ENCODE measurements around the gene PPP2R5C. TPM values are rescaled to one million over a fixed set of nuclear protein-coding genes. Genes with fewer than 3 reads are reported as not detected.

Gene PPP2R5C
- total and polyA plus RNA-seq, 2 donors from 2014 or later = 65.6 to 129 TPM

DNA sequence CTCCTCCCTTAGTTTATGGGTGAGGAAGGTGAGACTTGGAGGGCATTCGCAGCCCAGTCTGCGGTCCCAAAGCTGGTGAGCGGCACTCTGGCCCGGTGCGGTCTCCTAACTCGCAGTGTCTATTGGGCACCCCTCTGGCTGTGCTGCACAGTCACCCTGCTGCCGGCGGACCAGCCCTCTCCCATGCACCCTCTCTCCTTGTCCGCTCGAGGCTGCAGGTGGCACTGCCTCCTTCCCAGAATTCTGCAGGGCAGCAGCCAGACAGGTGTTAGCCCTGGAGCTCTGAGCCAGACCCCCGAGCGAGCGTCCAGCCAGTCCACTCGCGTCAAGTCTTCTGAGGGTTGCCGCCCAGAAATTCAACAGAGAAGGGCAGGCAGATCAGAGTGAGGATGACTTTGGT lies 146.1 kb downstream of the PPP2R5C start:
- H3K4me1 ChIP-seq (ENCODE audit: control insufficient read depth in 2 of 3, insufficient read depth in 2 of 3, low read depth in 1 of 3, low read length in 3 of 3) = no peaks in the 10 kb centered on the region
- H3K4me3 ChIP-seq (ENCODE audit: low read length in 3 of 3) = no peak overlapping the region
- DNase-seq (peak in 1 of 5 donors; percentile 59), FAIRE-seq (no peak)
- intact Hi-C loops (cut with DNase I) = no loop called here
- H3K27me3 ChIP-seq (ENCODE audit: control insufficient read depth, insufficient read depth, low read length) = no peaks in the 10 kb centered on the region
- H3K36me3 ChIP-seq (ENCODE audit: control insufficient read depth in 2 of 3, insufficient read depth in 3 of 3, low read length in 3 of 3) = peaks cover under 1 to 31% (median 18%) of the 10 kb centered on the region in 3 donors
- H3K9me3 ChIP-seq (ENCODE audit: control insufficient read depth in 2 of 3, insufficient read depth in 1 of 3, low read length in 3 of 3) = no peaks in the 10 kb centered on the region
- no peak overlapping the region for H3K27ac ChIP-seq (ENCODE audit: low read depth in 2 of 2, low read length in 2 of 2)
- TF ChIP-seq, protein P1, sequence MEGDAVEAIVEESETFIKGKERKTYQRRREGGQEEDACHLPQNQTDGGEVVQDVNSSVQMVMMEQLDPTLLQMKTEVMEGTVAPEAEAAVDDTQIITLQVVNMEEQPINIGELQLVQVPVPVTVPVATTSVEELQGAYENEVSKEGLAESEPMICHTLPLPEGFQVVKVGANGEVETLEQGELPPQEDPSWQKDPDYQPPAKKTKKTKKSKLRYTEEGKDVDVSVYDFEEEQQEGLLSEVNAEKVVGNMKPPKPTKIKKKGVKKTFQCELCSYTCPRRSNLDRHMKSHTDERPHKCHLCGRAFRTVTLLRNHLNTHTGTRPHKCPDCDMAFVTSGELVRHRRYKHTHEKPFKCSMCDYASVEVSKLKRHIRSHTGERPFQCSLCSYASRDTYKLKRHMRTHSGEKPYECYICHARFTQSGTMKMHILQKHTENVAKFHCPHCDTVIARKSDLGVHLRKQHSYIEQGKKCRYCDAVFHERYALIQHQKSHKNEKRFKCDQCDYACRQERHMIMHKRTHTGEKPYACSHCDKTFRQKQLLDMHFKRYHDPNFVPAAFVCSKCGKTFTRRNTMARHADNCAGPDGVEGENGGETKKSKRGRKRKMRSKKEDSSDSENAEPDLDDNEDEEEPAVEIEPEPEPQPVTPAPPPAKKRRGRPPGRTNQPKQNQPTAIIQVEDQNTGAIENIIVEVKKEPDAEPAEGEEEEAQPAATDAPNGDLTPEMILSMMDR (IDR thresholded peaks at IDR 0.05; ENCODE audit: borderline replicate concordance, extremely low read depth, insufficient read depth) = no peak
- H3K9ac ChIP-seq (ENCODE audit: low read length in 3 of 3) = no peak overlapping the region

DNA sequence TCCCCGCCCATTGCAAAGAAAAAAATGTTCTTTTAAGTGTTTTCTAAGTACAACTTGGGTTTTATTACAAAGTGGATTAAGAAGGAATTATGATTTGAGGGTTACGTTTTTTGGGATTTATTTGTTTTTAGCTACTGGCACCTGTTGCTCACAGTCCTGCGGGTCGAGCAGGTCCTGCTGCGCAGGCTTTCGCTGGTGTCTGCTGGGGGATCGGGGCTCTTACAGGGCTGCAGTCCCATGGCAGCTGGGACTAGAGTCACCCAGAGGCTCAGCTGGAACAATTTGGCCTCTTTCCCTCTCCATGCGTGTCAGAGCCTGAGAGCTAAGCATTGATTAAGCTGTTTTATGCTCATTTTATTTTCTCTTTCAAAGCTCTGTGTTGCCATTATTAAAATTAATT lies 147.3 kb downstream of the PPP2R5C start:
- intact Hi-C loops (cut with DNase I) = no loop called here
- H3K4me1 ChIP-seq (ENCODE audit: control insufficient read depth in 2 of 3, insufficient read depth in 2 of 3, low read depth in 1 of 3, low read length in 3 of 3) = no peaks in the 10 kb centered on the region
- peaks cover 0 to 35% (median 17%) of the 10 kb centered on the region in 3 donors for H3K36me3 ChIP-seq (ENCODE audit: control insufficient read depth in 2 of 3, insufficient read depth in 3 of 3, low read length in 3 of 3)

DNA sequence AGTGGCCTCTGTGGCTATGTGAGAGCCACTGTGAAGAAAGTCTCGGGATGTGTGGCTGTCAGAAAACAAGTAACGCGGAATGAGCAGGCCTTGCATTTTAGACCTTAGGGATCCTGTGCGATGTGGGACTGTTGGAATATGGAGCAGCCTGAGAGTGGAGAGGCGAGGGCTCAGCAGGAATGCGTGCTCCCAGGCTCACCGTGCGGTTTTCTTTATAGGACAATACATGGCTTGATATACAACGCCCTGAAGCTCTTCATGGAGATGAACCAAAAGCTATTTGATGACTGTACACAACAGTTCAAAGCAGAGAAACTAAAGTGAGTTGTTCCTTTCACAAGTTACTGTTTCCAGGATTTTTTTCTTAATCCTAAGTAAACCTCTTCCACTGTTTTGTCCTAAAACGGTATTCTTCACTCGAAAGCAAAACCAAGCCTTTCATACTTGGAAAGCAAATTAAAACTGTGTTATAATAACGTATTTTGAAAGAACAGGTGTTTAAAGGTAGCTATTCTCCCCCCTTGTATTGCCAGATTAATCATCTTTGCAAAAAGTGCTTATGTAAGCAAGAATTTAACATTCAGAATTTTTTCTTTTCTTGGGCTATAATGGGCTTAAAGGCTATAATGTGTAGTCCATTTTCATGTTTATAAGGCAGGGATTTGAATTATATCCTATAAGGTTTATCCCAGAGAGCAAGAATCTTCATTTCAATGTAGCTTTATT lies 148.0 kb downstream of the PPP2R5C start:
- no peaks in the 10 kb centered on the region for H3K9me3 ChIP-seq (ENCODE audit: control insufficient read depth in 2 of 3, insufficient read depth in 1 of 3, low read length in 3 of 3)
- H3K27me3 ChIP-seq (ENCODE audit: control insufficient read depth, insufficient read depth, low read length) = no peaks in the 10 kb centered on the region
- no peak overlapping the region for H3K9ac ChIP-seq (ENCODE audit: low read length in 3 of 3)
- no peak overlapping the region for H3K27ac ChIP-seq (ENCODE audit: low read depth in 2 of 2, low read length in 2 of 2)
- TF ChIP-seq, protein P1 (IDR thresholded peaks at IDR 0.05; ENCODE audit: borderline replicate concordance, extremely low read depth, insufficient read depth) = no peak
- FAIRE-seq = no peak
- DNase-seq = no peak
- H3K4me1 ChIP-seq (ENCODE audit: control insufficient read depth in 2 of 3, insufficient read depth in 2 of 3, low read depth in 1 of 3, low read length in 3 of 3) = no peaks in the 10 kb centered on the region
- H3K4me3 ChIP-seq (ENCODE audit: low read length in 3 of 3) = no peak overlapping the region
- intact Hi-C loops (cut with DNase I) = no loop called here
- H3K36me3 ChIP-seq (ENCODE audit: control insufficient read depth in 2 of 3, insufficient read depth in 3 of 3, low read length in 3 of 3) = peaks cover 0 to 31% (median 20%) of the 10 kb centered on the region in 3 donors

More for the DNA sequence above, 147.3 kb downstream of the PPP2R5C start:
- Histone ChIP-seq H3K27ac (ENCODE audit: low read depth in 2 of 2, low read length in 2 of 2) (no peak overlapping the region), H3K4me3 (ENCODE audit: low read length in 3 of 3) (no peak overlapping the region), H3K9me3 (ENCODE audit: control insufficient read depth in 2 of 3, insufficient read depth in 1 of 3, low read length in 3 of 3) (no peaks in the 10 kb centered on the region), H3K9ac (ENCODE audit: low read length in 3 of 3) (no peak overlapping the region), H3K27me3 (ENCODE audit: control insufficient read depth, insufficient read depth, low read length) (no peaks in the 10 kb centered on the region)
- TF ChIP-seq, protein P1 (IDR thresholded peaks at IDR 0.05; ENCODE audit: borderline replicate concordance, extremely low read depth, insufficient read depth) = no peak
- no peak for DNase-seq
- FAIRE-seq = no peak

Measured in kidney (tissue), 14 donors.